GM10248 (cell line): ENCODE measurements around the gene GRIK1.

Experiments used
- CTCF ChIA-PET: fragments of 300-600 bp; sonication (Branson Sonifier 250); formaldehyde crosslinking; extraction: SDS; loops from one replicate; lab custom pipeline; 2021; ENCODE audit warnings: antibody characterized with exemption; lab: Yijun Ruan, JAX
- POLR2A ChIA-PET: fragments of 350-650 bp; sonication (Branson Sonifier 250); formaldehyde crosslinking; extraction: SDS; loops from one replicate; lab custom pipeline; 2020; ENCODE audit warnings: antibody characterized with exemption; lab: Yijun Ruan, JAX
- DNase-seq: peaks from one replicate; pipeline ENCODE4 v3.0.0; 2012; ENCODE audit errors: extremely low spot score
- CTCF ChIP-seq: IDR thresholded peaks from 2 replicates; pipeline ENCODE4 v1.5.1; 2012; ENCODE audit warnings: mild to moderate bottlenecking, low read depth; ENCODE audit errors: extremely low read depth, missing control alignments, control extremely low read depth

The GRIK1 gene

GRCh38 chr21:29513535-29513934 is 426.3 kb downstream of the GRIK1 start:
- CTCF ChIA-PET: interaction anchor here (0.9 kb wide), 1 partner anchor 11 kb away, joined by 3 read pairs; no protein-coding TSS in a partner anchor

GRCh38 chr21:29511096-29511495 is 428.7 kb downstream of the GRIK1 start:
- ChIA-PET CTCF (no interaction called here), POLR2A (no interaction called here)
- no peak for TF ChIP-seq CTCF
- DNase-seq: no peak

More at GRCh38 chr21:29513535-29513934, 426.3 kb downstream of the GRIK1 start:
- DNase-seq: no peak
- no peak for TF ChIP-seq CTCF
- POLR2A ChIA-PET: no interaction called here

- no peak for TF ChIP-seq CTCF
- CTCF ChIA-PET: interaction anchor here (0.9 to 1.0 kb wide), 2 partner anchors 9 kb away, joined by 3 to 4 read pairs; no protein-coding TSS in a partner anchor
- no peak for DNase-seq
- POLR2A ChIA-PET: no interaction called here
These were observed 430.7 kb downstream of the GRIK1 start for GRCh38 chr21:29509121-29509520.

- CTCF ChIA-PET: no interaction called here
- TF ChIP-seq CTCF: no peak
- POLR2A ChIA-PET: no interaction called here
- no peak for DNase-seq
These were observed 431.5 kb downstream of the GRIK1 start for GRCh38 chr21:29508301-29508700.

- no peak for DNase-seq
- ChIA-PET CTCF (no interaction called here), POLR2A (no interaction called here)
- TF ChIP-seq CTCF: no peak
These were observed 432.8 kb downstream of the GRIK1 start for GRCh38 chr21:29506947-29507346.

GRCh38 chr21:29506214-29506613 is 433.6 kb downstream of the GRIK1 start:
- POLR2A ChIA-PET: no interaction called here
- CTCF ChIA-PET: interaction anchor here (1.1 kb wide), 1 partner anchor 11 kb away, joined by 4 read pairs; no protein-coding TSS in a partner anchor
- no peak for DNase-seq
- no peak for TF ChIP-seq CTCF
